WTC11 (cell line): ENCODE results near the gene RASGRF1. TPM values are rescaled to one million over a fixed set of nuclear protein-coding genes. Genes with fewer than 3 reads are reported as not detected.

Source experiments
- ATAC-seq: fragments of 200-7000 bp; cut with Tn5 transposase; 2 replicates; pipeline ENCODE4 v1.10.0; 2021; ENCODE audit warnings: mild to moderate bottlenecking, moderate library complexity
- CTCF ChIA-PET: fragments of 300-600 bp; sonication (Branson Sonifier 250); formaldehyde crosslinking; loops from one replicate; lab custom pipeline; 2021; ENCODE audit warnings: antibody characterized with exemption; lab: Charles Lee
- POLR2A ChIA-PET: fragments of 350-600 bp; sonication (Branson Sonifier 250); formaldehyde crosslinking; loops from one replicate; lab custom pipeline; 2021; ENCODE audit warnings: antibody characterized with exemption; lab: Charles Lee
- DNase-seq: peaks from one replicate; pipeline ENCODE4 v3.0.0; 2021; ENCODE audit warnings: low spot score
- H3K27ac Mint-ChIP-seq: 2 replicates; pipeline ENCODE4 v1.8.0; 2021; ENCODE audit warnings: mixed read lengths
- H3K27me3 Mint-ChIP-seq: 2 replicates; pipeline ENCODE4 v1.8.0; 2021; ENCODE audit warnings: low read depth, mild to moderate bottlenecking, moderate library complexity, mixed read lengths
- H3K36me3 Mint-ChIP-seq: 2 replicates; pipeline ENCODE4 v1.8.0; 2021; ENCODE audit warnings: mixed read lengths
- H3K4me1 Mint-ChIP-seq: 2 replicates; pipeline ENCODE4 v1.8.0; 2022; ENCODE audit warnings: mixed read lengths
- H3K4me3 Mint-ChIP-seq: 2 replicates; pipeline ENCODE4 v1.8.0; 2021; ENCODE audit warnings: mild to moderate bottlenecking, moderate library complexity, mixed read lengths
- H3K9me3 Mint-ChIP-seq: 2 replicates; pipeline ENCODE4 v1.8.0; 2021; ENCODE audit warnings: mixed read lengths
- AR ChIP-seq: fragments of 250-450 bp; sonication (Bioruptor Pico); IDR thresholded peaks from 2 replicates; pipeline ENCODE4 v1.9.0; 2021; ENCODE audit warnings: mild to moderate bottlenecking
- ATF3 ChIP-seq: sonication (generic); formaldehyde crosslinking; conservative IDR thresholded peaks from 2 replicates; pipeline ENCODE4 v1.8.1; 2022; ENCODE audit warnings: mild to moderate bottlenecking, missing genetic modification reagents
- CTCF ChIP-seq: fragments of 200-600 bp; IDR thresholded peaks from 2 replicates; pipeline ENCODE4 v1.8.0; 2022; ENCODE audit warnings: antibody characterized with exemption
- FOXJ3 ChIP-seq: sonication (generic); formaldehyde crosslinking; IDR thresholded peaks from 2 replicates; pipeline ENCODE4 v1.9.0; 2021; ENCODE audit warnings: missing genetic modification reagents, mild to moderate bottlenecking, borderline replicate concordance
- GRHL2 ChIP-seq: fragments of 250-450 bp; sonication (Bioruptor Pico); IDR thresholded peaks from 2 replicates; pipeline ENCODE4 v1.8.0; 2022; ENCODE audit warnings: mild to moderate bottlenecking, moderate library complexity; ENCODE audit not compliant: insufficient replicate concordance, severe bottlenecking
- HMGXB4 ChIP-seq: sonication (generic); formaldehyde crosslinking; IDR thresholded peaks from 2 replicates; pipeline ENCODE4 v1.8.1; 2023; ENCODE audit warnings: mild to moderate bottlenecking, moderate library complexity, missing genetic modification reagents
- IRF1 ChIP-seq: sonication (generic); formaldehyde crosslinking; IDR thresholded peaks from 2 replicates; pipeline ENCODE4 v1.8.0; 2023; ENCODE audit warnings: missing genetic modification reagents
- MAX ChIP-seq: sonication (generic); formaldehyde crosslinking; IDR thresholded peaks from 2 replicates; pipeline ENCODE4 v1.8.0; 2022; ENCODE audit warnings: mild to moderate bottlenecking, missing genetic modification reagents
- MYBL2 ChIP-seq: sonication (generic); formaldehyde crosslinking; IDR thresholded peaks from 2 replicates; pipeline ENCODE4 v1.8.1; 2023; ENCODE audit warnings: mild to moderate bottlenecking, moderate library complexity, missing genetic modification reagents
- NFATC4 ChIP-seq: fragments of 250-450 bp; sonication (Bioruptor Pico); IDR thresholded peaks from 2 replicates; pipeline ENCODE4 v1.9.0; 2021; ENCODE audit warnings: mild to moderate bottlenecking
- NR1H2 ChIP-seq: sonication (generic); formaldehyde crosslinking; IDR thresholded peaks from 2 replicates; pipeline ENCODE4 v1.9.0; 2021; ENCODE audit warnings: mild to moderate bottlenecking, moderate library complexity, missing genetic modification reagents
- PREB ChIP-seq: sonication (generic); formaldehyde crosslinking; IDR thresholded peaks from 2 replicates; pipeline ENCODE4 v1.8.1; 2022; ENCODE audit warnings: mild to moderate bottlenecking, missing genetic modification reagents, moderate library complexity, borderline replicate concordance
- PRRX2 ChIP-seq: fragments of 250-450 bp; sonication (Bioruptor Pico); IDR thresholded peaks from 2 replicates; pipeline ENCODE4 v1.8.0; 2021; ENCODE audit warnings: mild to moderate bottlenecking
- SOX15 ChIP-seq: fragments of 250-450 bp; sonication (Bioruptor Pico); IDR thresholded peaks from 2 replicates; pipeline ENCODE4 v1.9.0; 2021; ENCODE audit warnings: mild to moderate bottlenecking
- STAT6 ChIP-seq: sonication (generic); formaldehyde crosslinking; conservative IDR thresholded peaks from 2 replicates; pipeline ENCODE4 v1.8.1; 2023; ENCODE audit warnings: mild to moderate bottlenecking, low read depth, missing genetic modification reagents, moderate library complexity
- TEAD1 ChIP-seq: sonication (generic); formaldehyde crosslinking; IDR thresholded peaks from 2 replicates; pipeline ENCODE4 v1.8.0; 2022; ENCODE audit warnings: mild to moderate bottlenecking, missing genetic modification reagents
- ZNF121 ChIP-seq: sonication (generic); formaldehyde crosslinking; IDR thresholded peaks from 2 replicates; pipeline ENCODE4 v1.8.0; 2023; ENCODE audit warnings: missing genetic modification reagents
- ZNF138 ChIP-seq: sonication (generic); formaldehyde crosslinking; conservative IDR thresholded peaks from 2 replicates; pipeline ENCODE4 v1.8.1; 2022; ENCODE audit warnings: mild to moderate bottlenecking, moderate library complexity, missing genetic modification reagents
- ZNF263 ChIP-seq: sonication (generic); formaldehyde crosslinking; IDR thresholded peaks from 2 replicates; pipeline ENCODE4 v1.8.1; 2022; ENCODE audit warnings: low read depth, mild to moderate bottlenecking, moderate library complexity, missing genetic modification reagents
- ZNF396 ChIP-seq: fragments of 250-450 bp; sonication (Bioruptor Pico); IDR thresholded peaks from 2 replicates; pipeline ENCODE4 v1.8.0; 2021; ENCODE audit warnings: mild to moderate bottlenecking, moderate library complexity, borderline replicate concordance
- total RNA-seq: library from RNA; stranded (reverse); gene quantifications from 3 replicates; pipeline ENCODE4 v1.2.3, GENCODE V29; 2021

RASGRF1 gene
- total RNA-seq, 1 experiment from 2014 or later, result 0.85 TPM

- Mint-ChIP-seq H3K36me3 (no peaks in the 10 kb centered on the region), H3K9me3 (peaks cover 40% of the 10 kb centered on the region), H3K27me3 (peaks cover 19% of the 10 kb centered on the region), H3K4me1 (peaks cover 8% of the 10 kb centered on the region), H3K27ac (no peak overlapping the region), H3K4me3 (no peak overlapping the region)
- ChIA-PET POLR2A (no interaction called here), CTCF (interaction anchor here (0.6 to 2.4 kb wide), 19 partner anchors 9 to 123 kb away, joined by 3 to 19 read pairs (median 4); no protein-coding TSS in a partner anchor)
- ATAC-seq (peak; percentile 88), DNase-seq (no peak)
- TF ChIP-seq CTCF (peak; percentile 61), GRHL2 (CRISPR knock-in tag) (no peak)
Measured at GRCh38 chr15:79130535-79131130, 40.1 kb upstream of the RASGRF1 start.

- ChIA-PET POLR2A (no interaction called here), CTCF (interaction anchor here (0.9 to 2.4 kb wide), 3 partner anchors 10 to 99 kb away, joined by 3 to 15 read pairs (median 4); no protein-coding TSS in a partner anchor)
- no peak for DNase-seq
- Mint-ChIP-seq H3K4me1 (no peaks in the 10 kb centered on the region), H3K4me3 (no peak overlapping the region), H3K36me3 (no peaks in the 10 kb centered on the region), H3K27me3 (peaks cover 18% of the 10 kb centered on the region), H3K9me3 (peaks cover 40% of the 10 kb centered on the region), H3K27ac (no peak overlapping the region)
- no peak for TF ChIP-seq ZNF138 (CRISPR knock-in tag)
- no peak for TF ChIP-seq ZNF396 (CRISPR knock-in tag)
- no peak for TF ChIP-seq STAT6
- no peak for TF ChIP-seq PRRX2
- no peak for TF ChIP-seq ATF3 (CRISPR knock-in tag)
- TF ChIP-seq ZNF263 (CRISPR knock-in tag), result no peak
- no peak for ATAC-seq
Measured at GRCh38 chr15:79129235-79129634, 38.7 kb upstream of the RASGRF1 start.

- CTCF ChIA-PET, result interaction anchor here (0.9 kb wide), 1 partner anchor 56 kb away, joined by 3 read pairs; no protein-coding TSS in a partner anchor
- Mint-ChIP-seq H3K27me3 (peaks cover 18% of the 10 kb centered on the region), H3K9me3 (peaks cover 36% of the 10 kb centered on the region), H3K27ac (no peak overlapping the region), H3K4me3 (no peak overlapping the region), H3K4me1 (no peaks in the 10 kb centered on the region), H3K36me3 (no peaks in the 10 kb centered on the region)
- ATAC-seq, result no peak
- POLR2A ChIA-PET, result no interaction called here
- no peak for DNase-seq
- no peak for TF ChIP-seq NFATC4 (CRISPR knock-in tag)
- no peak for TF ChIP-seq ZNF121 (CRISPR knock-in tag)
- no peak for TF ChIP-seq AR (CRISPR knock-in tag)
- no peak for TF ChIP-seq HMGXB4
- no peak for TF ChIP-seq MYBL2 (CRISPR knock-in tag)
- no peak for TF ChIP-seq TEAD1 (CRISPR knock-in tag)
- TF ChIP-seq SOX15 (CRISPR knock-in tag), result no peak
- no peak for TF ChIP-seq IRF1 (CRISPR knock-in tag)
- no peak for TF ChIP-seq NR1H2 (CRISPR knock-in tag)
- no peak for TF ChIP-seq FOXJ3 (CRISPR knock-in tag)
- TF ChIP-seq PREB (CRISPR knock-in tag), result no peak
- no peak for TF ChIP-seq MAX
Measured at GRCh38 chr15:79128556-79128955, 38.0 kb upstream of the RASGRF1 start.
